Common myeloid progenitor, CD34-positive (primary cell): Measurements from ENCODE around the gene MARVELD1.
"Not testable (repeated sequence)": the region's sequence is repeated elsewhere in the genome, so short reads cannot be mapped to it uniquely, and the experiment has no call there.

ENCODE experiments used
- CTCF ChIA-PET: fragments of 350-600 bp; sonication (Branson Sonifier 250); formaldehyde crosslinking; loops from one replicate; lab custom pipeline; 2021; ENCODE audit warnings: antibody characterized with exemption; lab: Charles Lee
- POLR2A ChIA-PET: fragments of 350-600 bp; sonication (Branson Sonifier 250); formaldehyde crosslinking; loops from one replicate; lab custom pipeline; 2021; ENCODE audit warnings: antibody characterized with exemption; lab: Charles Lee
- DNase-seq, 3 donors: peaks; one replicate each; pipeline versions ENCODE4 v3.0.0 to v3.0.0-alpha.2; 2013
- H3K27ac ChIP-seq, 2 experiments: 1 replicate in 1 of 2; 2 replicates in 1 of 2; pipeline ENCODE4 v1.7.0; 2013; ENCODE audit warnings: inconsistent platforms in 2 of 2, low read length in 2 of 2, mild to moderate bottlenecking in 2 of 2, low read depth in 1 of 2, moderate library complexity in 1 of 2; ENCODE audit not compliant: severe bottlenecking in 2 of 2, insufficient read depth in 1 of 2, poor library complexity in 1 of 2
- H3K27me3 ChIP-seq, 5 experiments: replicated peaks in 2 of 5; 1 replicate in 3 of 5; 2 replicates in 2 of 5; pipeline versions ENCODE4 v1.6.1 to v1.7.0; 2013; ENCODE audit warnings: low read length in 4 of 5, mild to moderate bottlenecking in 2 of 5, moderate library complexity in 2 of 5, inconsistent platforms in 1 of 5; ENCODE audit not compliant: insufficient read depth in 5 of 5, control insufficient read depth in 4 of 5
- H3K36me3 ChIP-seq, 4 experiments: 1 replicate in 2 of 4; 2 replicates in 2 of 4; pipeline versions ENCODE4 v1.6.1 to v1.7.0; 2013; ENCODE audit warnings: low read length in 3 of 4, control low read depth in 1 of 4, mild to moderate bottlenecking in 1 of 4; ENCODE audit not compliant: control insufficient read depth in 4 of 4, insufficient read depth in 4 of 4
- H3K4me1 ChIP-seq, 4 experiments: 1 replicate in 3 of 4; 2 replicates in 1 of 4; pipeline versions ENCODE4 v1.6.1 to v1.7.1; 2013; ENCODE audit warnings: low read length in 3 of 4, mild to moderate bottlenecking in 3 of 4, control low read depth in 1 of 4, inconsistent platforms in 1 of 4, moderate library complexity in 1 of 4; ENCODE audit not compliant: control insufficient read depth in 4 of 4, insufficient read depth in 4 of 4; ENCODE audit errors: control extremely low read depth in 1 of 4
- H3K4me3 ChIP-seq, 7 experiments: 1 replicate in 4 of 7; 2 replicates in 3 of 7; pipeline versions ENCODE4 v1.5.1 to v1.7.0; 2013; ENCODE audit warnings: mild to moderate bottlenecking in 7 of 7, low read length in 6 of 7, moderate library complexity in 6 of 7, inconsistent platforms in 2 of 7, low read depth in 2 of 7, control low read depth in 1 of 7; ENCODE audit not compliant: insufficient read depth in 4 of 7, control insufficient read depth in 1 of 7; ENCODE audit errors: extremely low read depth in 1 of 7
- H3K9me3 ChIP-seq, 5 experiments: 1 replicate in 4 of 5; 2 replicates in 1 of 5; pipeline versions ENCODE4 v1.6.1 to v1.7.1; 2013; ENCODE audit warnings: low read length in 4 of 5, mild to moderate bottlenecking in 2 of 5, inconsistent platforms in 1 of 5, low read depth in 1 of 5, moderate library complexity in 1 of 5; ENCODE audit not compliant: control insufficient read depth in 4 of 5, insufficient read depth in 2 of 5; ENCODE audit errors: control extremely low read depth in 1 of 5
- WGBS: methylation state at CpG from one replicate; pipeline ENCODE4 v1.1.5; 2013; ENCODE audit not compliant: insufficient coverage; 5-methylcytosine and 5-hydroxymethylcytosine counted together

The MARVELD1 gene

DNA sequence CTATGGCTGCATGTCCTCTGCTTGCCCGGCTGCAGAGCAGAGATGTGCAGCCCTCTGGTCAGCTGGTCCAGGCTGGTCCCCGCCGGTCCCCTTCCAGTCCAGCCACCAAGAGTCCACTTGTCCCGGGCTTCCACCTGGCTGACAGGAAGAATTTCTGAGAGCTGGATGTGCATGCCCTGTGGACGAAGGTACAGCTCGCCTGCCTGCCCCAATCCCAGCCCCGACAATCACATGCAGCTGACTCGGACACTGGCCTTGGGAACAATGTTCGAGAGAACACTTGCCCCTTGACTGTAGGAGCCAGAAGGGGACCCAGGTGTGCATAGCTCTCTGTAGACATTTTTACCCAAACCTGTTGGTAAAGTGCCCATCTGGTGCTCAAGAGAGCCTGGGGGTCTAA is 38.3 kb upstream of the MARVELD1 start:
- H3K36me3 ChIP-seq, result peaks cover 0 to 44% (median 31%) of the 10 kb centered on the region in 4 experiments
- 81% methylated on average over 9 of the region's 9 CpGs for WGBS
- DNase-seq, result no peak
- no peaks in the 10 kb centered on the region for H3K4me1 ChIP-seq
- no peak overlapping the region for H3K4me3 ChIP-seq
- ChIA-PET CTCF (interaction anchor here (1.6 to 7.8 kb wide), 8 partner anchors 10 to 61 kb away, joined by 6 to 58 read pairs (median 19); partner anchors contain the start of genes AVPI1 and ZFYVE27), POLR2A (no interaction called here)
- no peaks in the 10 kb centered on the region for H3K9me3 ChIP-seq
- H3K27ac ChIP-seq, result no peak overlapping the region
- no peaks in the 10 kb centered on the region for H3K27me3 ChIP-seq

DNA sequence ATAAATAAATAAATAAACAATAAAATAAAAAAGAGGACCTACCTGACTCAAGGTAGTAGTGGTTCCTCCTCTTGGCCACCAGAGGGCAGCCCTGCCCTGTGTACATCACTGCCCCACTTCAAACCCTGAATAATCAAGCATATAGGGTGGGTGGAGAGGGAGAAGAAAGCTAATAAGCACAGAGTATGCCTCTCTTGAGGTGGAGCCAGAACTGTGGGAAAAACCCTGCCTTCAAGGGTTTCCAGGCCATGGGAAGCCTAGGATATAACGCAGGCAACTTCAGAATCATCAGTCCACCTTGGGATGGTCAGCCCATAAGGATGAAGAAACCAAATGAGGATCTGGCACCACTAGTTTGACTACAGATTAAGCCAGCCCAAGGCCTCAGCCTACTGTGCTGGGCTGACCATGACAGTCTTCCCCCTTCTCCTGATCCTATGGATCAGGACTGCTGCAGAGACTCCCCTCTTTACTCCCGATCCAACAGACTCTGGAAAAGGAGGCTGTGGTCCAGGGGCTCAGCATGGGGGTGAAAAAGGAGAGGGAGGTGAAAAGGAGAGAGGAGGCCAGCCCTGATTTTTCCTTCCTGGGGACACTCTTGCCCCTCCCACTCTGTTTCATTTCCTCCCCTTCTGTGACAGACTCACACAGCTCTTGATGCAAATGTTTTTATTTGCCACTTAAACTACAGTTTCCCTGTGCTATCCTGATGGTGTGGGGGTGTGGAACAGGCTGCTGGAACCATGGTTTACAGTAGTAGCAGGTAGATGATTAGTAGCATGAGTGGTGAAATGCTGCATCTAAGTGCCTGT is 36.6 kb upstream of the MARVELD1 start:
- Histone ChIP-seq H3K36me3 (peaks cover 0 to 41% (median 31%) of the 10 kb centered on the region in 4 experiments), H3K9me3 (no peaks in the 10 kb centered on the region), H3K27me3 (no peaks in the 10 kb centered on the region), H3K4me1 (no peaks in the 10 kb centered on the region), H3K4me3 (no peak overlapping the region), H3K27ac (no peak overlapping the region)
- ChIA-PET POLR2A (no interaction called here), CTCF (interaction anchor here (1.0 to 7.8 kb wide), 22 partner anchors 10 to 193 kb away, joined by 3 to 58 read pairs (median 6); partner anchors contain the start of genes AVPI1, MARVELD1 and ZFYVE27)
- peak; percentile 63 to 80 (median 75) for DNase-seq
- 86% methylated on average over 1 of the region's 2 CpGs for WGBS

DNA sequence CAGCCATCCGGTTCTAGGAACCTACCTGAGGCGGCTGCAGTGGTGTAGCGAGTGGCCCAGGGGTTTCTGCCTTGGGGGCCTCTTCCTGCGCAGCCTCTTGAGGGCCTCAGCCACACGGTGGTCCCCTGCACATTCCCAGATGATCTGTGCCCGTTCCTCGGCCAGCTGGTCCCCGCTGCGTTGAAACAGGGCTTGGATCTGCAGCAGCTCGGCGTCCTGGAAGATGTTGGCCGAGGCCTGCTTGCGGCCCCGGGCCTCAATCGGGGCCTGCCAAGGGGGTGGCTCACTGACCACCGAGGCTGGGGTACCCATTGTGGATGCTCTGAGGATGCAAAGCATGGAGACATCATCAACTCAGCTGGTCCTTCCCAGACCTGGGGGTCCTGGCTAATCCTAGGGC is 33.9 kb upstream of the MARVELD1 start:
- WGBS, result 93% methylated on average over 9 of the region's 16 CpGs
- H3K27me3 ChIP-seq, result no peaks in the 10 kb centered on the region
- no peak for DNase-seq
- POLR2A ChIA-PET, result no interaction called here
- peaks cover 0 to 25% (median 22%) of the 10 kb centered on the region in 4 experiments for H3K36me3 ChIP-seq
- H3K4me1 ChIP-seq, result peaks cover 0 to 7% (median 1%) of the 10 kb centered on the region in 4 experiments
- H3K9me3 ChIP-seq, result no peaks in the 10 kb centered on the region
- CTCF ChIA-PET, result interaction anchor here (1.0 to 7.8 kb wide), 9 partner anchors 11 to 52 kb away, joined by 3 to 58 read pairs (median 5); partner anchors contain the start of gene MARVELD1
- no peak overlapping the region for H3K27ac ChIP-seq
- no peak overlapping the region for H3K4me3 ChIP-seq

DNA sequence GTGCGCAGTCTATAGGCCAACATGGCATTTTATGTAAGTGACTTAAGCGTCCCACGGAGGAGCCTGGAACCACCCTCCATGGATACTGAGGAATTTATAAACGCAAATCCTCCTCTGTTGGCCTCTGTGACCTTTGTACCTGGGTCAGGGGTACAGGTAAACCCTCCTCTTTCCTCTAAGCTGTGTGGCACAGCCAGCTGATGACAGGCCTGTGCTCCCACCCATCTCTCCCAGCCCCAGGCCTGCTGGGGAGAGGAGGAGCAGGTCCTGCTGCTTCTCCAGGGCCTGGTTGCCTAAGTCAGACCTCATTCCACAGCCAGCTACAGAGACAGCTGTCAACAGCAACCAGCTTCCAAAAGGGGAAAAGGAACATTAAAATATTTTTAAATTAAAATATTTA is 31.5 kb upstream of the MARVELD1 start:
- Histone ChIP-seq H3K36me3 (peaks cover 0 to 11% (median 9%) of the 10 kb centered on the region in 4 experiments), H3K4me1 (peaks cover 0 to 19% (median 11%) of the 10 kb centered on the region in 4 experiments), H3K27ac (no peak overlapping the region), H3K4me3 (no peak overlapping the region), H3K27me3 (no peaks in the 10 kb centered on the region), H3K9me3 (no peaks in the 10 kb centered on the region)
- POLR2A ChIA-PET, result interaction anchor here (0.7 kb wide), 1 partner anchor 22 kb away, joined by 3 read pairs; no protein-coding TSS in a partner anchor
- DNase-seq, result no peak
- CTCF ChIA-PET, result interaction anchor here (1.0 to 3.6 kb wide), 6 partner anchors 8 to 66 kb away, joined by 3 to 24 read pairs (median 6); no protein-coding TSS in a partner anchor
- WGBS, result 95% methylated on average over 4 of the region's 4 CpGs

DNA sequence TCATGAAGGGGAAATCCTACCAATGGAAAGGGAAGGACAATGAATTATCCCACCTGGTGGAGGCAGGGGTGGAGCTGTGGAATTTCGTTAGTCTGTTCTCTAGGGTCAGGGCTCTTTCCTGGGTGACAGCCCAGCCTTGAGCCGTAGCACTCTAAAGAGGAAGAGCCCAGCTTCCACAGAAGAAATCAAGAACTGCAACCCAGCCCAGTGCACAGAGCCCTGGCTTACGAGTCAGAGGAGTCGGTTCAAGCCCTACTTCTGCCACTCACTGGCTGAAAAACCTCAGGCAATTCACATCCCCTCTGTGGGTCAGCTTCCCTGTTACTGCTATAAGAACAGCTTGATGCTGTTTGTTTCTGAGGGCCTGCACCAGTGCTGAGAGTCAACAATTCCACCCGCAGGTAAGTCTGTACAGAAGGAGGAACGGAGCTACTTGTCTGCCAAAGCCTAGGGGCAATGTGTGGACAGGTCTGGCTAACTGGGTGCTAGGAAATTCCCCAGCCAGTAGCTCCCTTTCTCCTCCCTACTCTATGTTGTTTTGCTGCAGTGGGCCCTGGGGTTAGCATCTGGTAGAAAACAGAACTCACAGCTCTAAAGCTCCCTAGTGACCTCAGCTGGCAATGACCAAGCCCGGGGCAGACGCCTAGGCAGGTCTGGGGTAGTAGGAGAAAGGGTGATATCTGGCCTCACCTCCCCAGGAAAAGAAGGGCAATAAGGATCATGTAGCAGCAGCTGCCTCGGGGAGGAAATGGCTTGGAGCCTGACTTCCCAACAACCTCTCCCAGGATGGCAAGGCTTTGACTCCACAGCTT is 29.8 kb upstream of the MARVELD1 start:
- Histone ChIP-seq H3K36me3 (peaks cover 0 to 3% (median 0%) of the 10 kb centered on the region in 4 experiments), H3K4me1 (peaks cover 0 to 30% (median 22%) of the 10 kb centered on the region in 4 experiments), H3K27me3 (no peaks in the 10 kb centered on the region), H3K4me3 (no peak overlapping the region), H3K9me3 (no peaks in the 10 kb centered on the region), H3K27ac (peak overlapping the region in 1 of 2 experiments; percentile 11)
- CTCF ChIA-PET, result interaction anchor here (0.8 to 3.6 kb wide), 9 partner anchors 10 to 185 kb away, joined by 3 to 24 read pairs (median 6); no protein-coding TSS in a partner anchor
- POLR2A ChIA-PET, result interaction anchor here (0.6 kb wide), 1 partner anchor 92 kb away, joined by 6 read pairs; no protein-coding TSS in a partner anchor
- WGBS, result 82% methylated on average over 8 of the region's 9 CpGs
- no peak for DNase-seq

DNA sequence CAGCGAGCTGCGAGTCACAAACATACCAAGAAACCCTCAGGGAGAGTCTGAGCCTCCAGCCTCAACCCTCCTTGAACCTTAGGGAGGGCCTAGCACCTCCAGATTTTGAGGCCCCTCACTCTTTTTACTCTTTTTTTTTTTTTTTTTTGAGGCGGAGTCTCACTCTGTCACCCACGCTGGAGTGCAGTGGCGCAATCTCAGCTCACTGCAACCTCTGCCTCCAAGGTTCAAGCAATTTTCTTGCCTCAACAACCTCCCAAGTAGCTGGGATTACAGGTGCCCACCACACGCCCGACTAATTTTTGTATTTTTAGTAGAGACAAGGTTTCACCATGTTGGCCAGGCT is 29.2 kb upstream of the MARVELD1 start:
- H3K36me3 ChIP-seq, POLR2A ChIA-PET, DNase-seq, H3K27ac ChIP-seq, H3K27me3 ChIP-seq, H3K9me3 ChIP-seq, H3K4me3 ChIP-seq: not testable (repeated sequence)
- H3K4me1 ChIP-seq, result peaks cover 0 to 30% (median 22%) of the 10 kb centered on the region in 4 experiments
- WGBS, result 100% methylated on average over 5 of the region's 7 CpGs
- CTCF ChIA-PET, result interaction anchor here (0.8 to 3.6 kb wide), 8 partner anchors 11 to 185 kb away, joined by 3 to 24 read pairs (median 8); no protein-coding TSS in a partner anchor
